Eye (tissue), 1 donor: ENCODE results near the gene NDUFB4.

Source experiments
- DNase-seq: peaks from one replicate; pipeline ENCODE4 v3.0.0-alpha.2; 2015

Gene NDUFB4

GRCh38 chr3:120641696-120642246 is 45.6 kb downstream of the NDUFB4 start:
- DNase-seq = no peak

- DNase-seq = no peak
Measured at GRCh38 chr3:120642368-120642948, 46.3 kb downstream of the NDUFB4 start.

GRCh38 chr3:120645083-120645845 is 49.1 kb downstream of the NDUFB4 start:
- DNase-seq = no peak

- no peak for DNase-seq
Measured at GRCh38 chr3:120646771-120647432, 50.8 kb downstream of the NDUFB4 start.

GRCh38 chr3:120648290-120648689 is 52.2 kb downstream of the NDUFB4 start:
- no peak for DNase-seq

GRCh38 chr3:120649830-120650233 is 53.7 kb downstream of the NDUFB4 start:
- no peak for DNase-seq

GRCh38 chr3:120650311-120650710 is 54.2 kb downstream of the NDUFB4 start:
- DNase-seq = no peak
